ENCODE results near the gene ZNRF2. TPM values are rescaled to one million over a fixed set of nuclear protein-coding genes. Genes with fewer than 3 reads are reported as not detected.

ZNRF2 gene
- total and polyA plus RNA-seq, 2 of the 4 experiments (the other 2 are of a cell fraction), result 0.31 to 0.54 TPM

- no peak for TF ChIP-seq RFX5 (IDR thresholded peaks at IDR 0.05; ENCODE audit: low read depth, low read length)
Observed at GRCh38 chr7:30278849-30279652, 5.3 kb upstream of the ZNRF2 start (continued).

DNA sequence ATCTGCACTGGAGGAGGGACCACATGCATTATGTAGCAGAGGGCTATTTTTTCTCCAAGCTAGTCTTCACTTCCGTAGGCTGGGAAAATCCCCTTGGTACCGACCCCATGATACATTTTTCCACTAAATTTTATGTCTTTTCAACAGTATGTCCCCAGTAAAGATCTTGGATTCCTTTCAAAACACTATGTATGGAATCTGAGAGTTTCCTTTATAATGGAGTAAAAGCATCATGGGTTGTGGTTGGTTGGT, 4.8 kb upstream of the ZNRF2 start:
- WGBS, 2 experiments (ENCODE audit: extremely low coverage in 2 of 2, insufficient read length in 1 of 2), result no CpG with 5 or more reads among the region's 2 CpGs
- H3K4me1 ChIP-seq (ENCODE audit: control insufficient read depth, insufficient read depth, low read length), result no peaks in the 10 kb centered on the region
- intact Hi-C loops (cut with micrococcal nuclease), result loop anchor here (10.0 kb wide), 1 partner anchor 225 kb away; the partner anchor contains the start of gene GGCT
- no peak overlapping the region for H3K27ac ChIP-seq (ENCODE audit: insufficient read depth, low read length)
- dilution Hi-C loops (cut with HindIII; ENCODE audit: low sequenced_read_pairs, unreplicated experiment), result no loop called here
- ChIA-PET POLR2A (ENCODE audit: unreplicated experiment) (interaction anchor here (0.8 kb wide), 1 partner anchor 146 kb away, joined by 6 read pairs; no protein-coding TSS in a partner anchor), CTCF (interaction anchor here (0.7 kb wide), 1 partner anchor 1295 kb away, joined by 6 read pairs; no protein-coding TSS in a partner anchor)
- H3K36me3 ChIP-seq (ENCODE audit: control insufficient read depth, insufficient read depth, low read length), result no peaks in the 10 kb centered on the region
- BruUV-seq (replicated peaks), result no TSS peak
- no peaks in the 10 kb centered on the region for H3K9me3 ChIP-seq (ENCODE audit: control insufficient read depth, insufficient read depth, low read length)
- DNase-seq, result no peak
- no peak for ATAC-seq (ENCODE audit: low read depth)
- no peak overlapping the region for H2BK5ac ChIP-seq (ENCODE audit: low read depth, low read length, poor library complexity, severe bottlenecking)
- H3K27me3 ChIP-seq (ENCODE audit: control insufficient read depth, insufficient read depth, low read length), result peaks cover 12% of the 10 kb centered on the region
- no peak overlapping the region for H2BK15ac ChIP-seq (ENCODE audit: low read depth, low read length)
- H3K79me1 ChIP-seq (ENCODE audit: low read depth in 1 of 2, low read length in 2 of 2), result no peaks in the 10 kb centered on the region
- H3K4ac ChIP-seq (ENCODE audit: low read depth, low read length), result no peak overlapping the region
- in situ Hi-C loops (cut with MboI; ENCODE audit: low sequenced_read_pairs), result loop anchor here (5.0 to 10.0 kb wide), 3 partner anchors 115 to 283 kb away; no protein-coding TSS in a partner anchor
- H4K91ac ChIP-seq (ENCODE audit: insufficient read depth, low read depth, low read length), result no peak overlapping the region
- H4K8ac ChIP-seq (ENCODE audit: low read depth in 2 of 2, low read length in 2 of 2), result no peak overlapping the region
- H3K56ac ChIP-seq (ENCODE audit: extremely low read depth, insufficient read depth, low read length), result no peak overlapping the region
- H2BK120ac ChIP-seq (ENCODE audit: low read depth, low read length), result no peak overlapping the region
- no peak overlapping the region for H3K9ac ChIP-seq (ENCODE audit: low read depth, low read length)
- no peak overlapping the region for H3K18ac ChIP-seq (ENCODE audit: low read depth, low read length)
- H3K4me2 ChIP-seq (ENCODE audit: low read depth, low read length), result no peak overlapping the region
- no peak overlapping the region for H3K23ac ChIP-seq (ENCODE audit: low read depth, low read length)
- H4K20me1 ChIP-seq (ENCODE audit: insufficient read depth, low read length), result no peaks in the 10 kb centered on the region
- H2AK9ac ChIP-seq (replicated peaks; ENCODE audit: low read depth, low read length, poor library complexity), result no peak overlapping the region
- H4K5ac ChIP-seq (ENCODE audit: low read depth, low read length), result no peak overlapping the region
- TF ChIP-seq SMC3 (IDR thresholded peaks at IDR 0.05; ENCODE audit: low read depth, low read length) (no peak), POLR2A (IDR thresholded peaks at IDR 0.05; ENCODE audit: low read depth, low read length) (no peak), MXI1 (IDR thresholded peaks at IDR 0.05; ENCODE audit: borderline replicate concordance, low read depth, low read length) (no peak), RCOR1 (IDR thresholded peaks at IDR 0.05; ENCODE audit: insufficient replicate concordance, low read length) (no peak), MAFK (IDR thresholded peaks at IDR 0.05; ENCODE audit: low read depth, low read length) (no peak)
- no peak overlapping the region for H2AK5ac ChIP-seq (ENCODE audit: low read depth, low read length)
- no peak overlapping the region for H3K14ac ChIP-seq (replicated peaks; ENCODE audit: low read depth, low read length)
- no peak overlapping the region for H2BK20ac ChIP-seq (ENCODE audit: low read depth, low read length)
- H3K4me3 ChIP-seq (ENCODE audit: insufficient read depth, low read depth, low read length), result no peak overlapping the region
- no peak overlapping the region for H2AFZ ChIP-seq (replicated peaks; ENCODE audit: low read length, poor library complexity)
- no peaks in the 10 kb centered on the region for H3K9me1 ChIP-seq (ENCODE audit: insufficient read depth, low read length)

Measured in IMR-90 (cell line).